T47D (cell line): ENCODE measurements around the gene ACMSD.
A peak's percentile ranks its signal among the peaks of the same experiment; 100 is the strongest.
"Not testable (repeated sequence)": the region's sequence is repeated elsewhere in the genome, so short reads cannot be mapped to it uniquely, and the experiment has no call there.

Source experiments
- DNase-seq, 2 experiments: peaks; one replicate each; pipeline versions ENCODE4 v3.0.0 to v3.0.0-alpha.2; 2011 to 2012; ENCODE audit warnings: low read depth in 1 of 2, low spot score in 1 of 2
- JUND ChIP-seq: IDR thresholded peaks from 2 replicates; pipeline ENCODE4 v1.6.1; 2012; ENCODE audit warnings: low read depth
- in situ Hi-C: cut with HindIII; loops from 2 replicates; pipeline ENCODE4 v1.10.0; 2016; ENCODE audit warnings: low sequenced_read_pairs, low pct_unique_long_range_greater_than_20kb

Gene ACMSD

DNA sequence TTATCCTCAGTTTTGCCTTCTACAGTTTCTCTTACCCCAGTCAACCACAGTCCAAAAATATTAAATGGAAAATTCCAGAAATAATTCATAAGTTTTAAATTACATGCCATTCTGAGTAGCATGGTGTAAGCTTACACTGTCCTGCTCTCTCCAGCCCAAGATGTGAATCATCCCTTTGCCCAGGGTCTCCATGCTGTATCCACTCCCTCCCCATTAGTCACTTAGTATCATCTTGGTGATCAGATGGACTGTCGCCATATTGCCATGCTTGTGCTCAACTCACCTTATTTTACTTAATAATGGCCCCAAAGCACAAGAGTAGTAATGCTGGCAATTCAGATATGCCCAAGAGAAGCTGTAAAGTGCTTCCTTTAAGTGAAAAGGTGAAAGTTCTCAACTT is 61.7 kb downstream of the ACMSD start:
- no peak for TF ChIP-seq JUND
- in situ Hi-C loops, result no loop called here
- DNase-seq, result no peak

DNA sequence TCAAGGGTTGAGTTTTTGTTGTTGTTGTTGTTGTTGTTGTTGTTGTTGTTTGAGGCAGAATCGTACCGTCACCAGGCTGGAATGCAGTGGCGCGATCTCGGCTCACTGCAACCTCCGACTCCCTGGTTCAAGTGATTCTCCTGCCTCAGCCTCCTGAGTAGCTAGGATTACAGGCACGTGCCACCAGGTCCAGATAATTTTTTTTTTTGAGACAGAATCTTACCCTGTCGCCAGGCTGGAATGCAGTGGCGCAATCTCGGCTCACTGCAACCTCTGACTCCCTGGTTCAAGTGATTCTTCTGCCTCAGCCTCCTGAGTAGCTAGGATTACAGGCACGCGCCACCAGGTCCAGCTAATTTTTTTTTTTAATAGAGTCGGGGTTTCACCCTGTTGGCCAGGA is 65.3 kb downstream of the ACMSD start:
- DNase-seq, in situ Hi-C loops: not testable (repeated sequence)

DNA sequence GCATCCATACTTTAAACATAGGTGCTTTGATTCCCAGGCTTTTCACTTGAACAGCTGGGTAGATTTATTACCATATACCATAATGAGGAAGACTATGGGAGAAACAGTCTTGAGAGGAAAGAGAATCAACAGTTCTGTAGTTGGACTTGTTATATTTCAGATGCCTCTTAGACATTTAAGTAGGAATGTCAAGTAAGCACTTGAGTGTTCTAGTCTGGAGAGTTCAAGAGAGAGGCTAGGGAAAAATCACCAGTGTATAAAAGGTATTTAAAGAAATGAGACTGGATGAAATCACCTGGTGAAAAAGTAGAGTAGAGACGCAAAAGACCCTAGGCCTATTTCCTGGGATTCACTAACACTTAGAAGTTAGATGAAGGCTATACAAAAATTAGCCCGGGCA is 66.8 kb downstream of the ACMSD start:
- no peak for TF ChIP-seq JUND
- in situ Hi-C loops, result no loop called here
- DNase-seq, result no peak

DNA sequence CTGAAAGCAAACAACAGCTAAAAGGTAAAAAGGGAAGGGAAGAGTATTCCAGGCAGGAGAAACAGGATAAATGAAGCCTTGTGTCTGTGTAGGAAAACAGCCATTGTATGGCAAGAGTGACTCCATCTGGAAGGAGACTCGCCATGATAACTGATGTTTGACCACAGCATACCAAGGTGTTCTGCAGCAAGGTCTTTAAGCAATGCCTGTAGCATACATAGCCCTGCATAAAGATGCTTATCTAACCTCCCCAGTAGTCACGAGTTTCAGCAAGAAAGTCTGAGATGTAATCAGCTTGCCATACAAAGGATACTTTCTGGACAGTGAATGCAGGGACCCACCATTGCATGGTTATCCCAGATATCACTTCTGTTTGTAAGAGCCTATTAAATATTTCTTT is 68.3 kb downstream of the ACMSD start:
- in situ Hi-C loops, result no loop called here
- no peak for DNase-seq
- TF ChIP-seq JUND, result no peak

DNA sequence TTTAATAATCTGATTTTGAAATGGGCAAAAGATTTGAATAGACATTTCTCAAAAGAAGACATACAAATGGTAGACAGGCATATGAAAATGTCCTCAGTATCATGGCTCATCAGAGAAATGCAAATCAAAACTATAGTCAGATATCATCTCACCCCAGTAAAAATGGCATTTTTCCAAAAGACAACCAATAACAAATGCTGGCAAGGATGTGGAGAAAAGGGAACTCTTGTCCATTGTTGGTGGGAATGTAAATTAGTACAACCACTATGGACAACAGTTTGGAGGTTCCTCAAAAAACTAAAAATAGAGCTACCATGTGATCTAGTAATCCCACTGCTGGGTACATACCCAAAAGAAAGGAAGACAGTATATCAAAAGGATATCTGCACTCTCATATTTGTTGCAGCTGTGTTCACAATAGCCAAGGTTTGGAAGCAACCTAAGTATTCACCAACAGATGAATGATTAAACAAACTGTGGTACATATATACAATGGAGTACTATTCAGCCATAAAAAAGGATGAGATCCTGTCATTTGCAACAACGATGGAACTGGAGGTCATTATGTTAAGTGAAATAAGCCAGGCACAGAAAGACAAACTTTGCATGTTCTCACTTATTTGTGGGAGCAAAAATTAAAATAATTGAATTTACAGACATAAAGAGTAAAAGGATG is 69.2 kb downstream of the ACMSD start:
- in situ Hi-C loops, result not testable (repeated sequence)

DNA sequence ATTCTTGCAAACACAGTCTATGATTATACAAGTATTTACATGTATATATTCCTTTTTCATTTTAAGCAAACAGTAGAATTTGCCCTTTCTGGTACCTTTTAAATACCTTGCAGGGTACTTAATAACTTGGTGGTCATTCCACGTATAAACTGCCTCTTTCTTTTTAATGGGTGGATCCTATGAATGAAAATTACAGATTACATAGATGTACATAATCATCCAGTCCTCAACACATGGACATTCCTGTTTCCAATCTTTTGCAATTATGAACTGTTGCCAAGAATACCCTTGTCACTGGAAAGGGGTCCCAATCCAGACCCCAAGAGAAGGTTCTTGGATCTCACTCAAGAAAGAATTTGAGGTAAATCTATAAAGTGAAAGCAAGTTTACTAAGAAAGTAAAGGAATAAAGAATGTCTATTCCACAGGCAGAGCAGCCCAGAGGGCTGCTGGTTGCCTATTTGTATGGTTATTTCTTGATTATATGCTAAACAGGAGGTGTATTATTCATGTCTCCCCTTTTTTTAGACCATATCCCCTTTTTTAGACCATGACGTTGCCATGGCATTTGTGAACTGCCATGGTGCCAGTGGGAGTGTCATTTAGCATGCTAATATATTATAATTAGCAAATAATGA is 72.5 kb downstream of the ACMSD start:
- in situ Hi-C loops, result no loop called here
- DNase-seq, result no peak
- TF ChIP-seq JUND, result no peak

More for the DNA sequence above, 69.2 kb downstream of the ACMSD start:
- DNase-seq, result not testable (repeated sequence)

- no peak for DNase-seq
- in situ Hi-C loops, result no loop called here
- no peak for TF ChIP-seq JUND
Observed at GRCh38 chr2:134911400-134911785, 73.0 kb downstream of the ACMSD start.

DNA sequence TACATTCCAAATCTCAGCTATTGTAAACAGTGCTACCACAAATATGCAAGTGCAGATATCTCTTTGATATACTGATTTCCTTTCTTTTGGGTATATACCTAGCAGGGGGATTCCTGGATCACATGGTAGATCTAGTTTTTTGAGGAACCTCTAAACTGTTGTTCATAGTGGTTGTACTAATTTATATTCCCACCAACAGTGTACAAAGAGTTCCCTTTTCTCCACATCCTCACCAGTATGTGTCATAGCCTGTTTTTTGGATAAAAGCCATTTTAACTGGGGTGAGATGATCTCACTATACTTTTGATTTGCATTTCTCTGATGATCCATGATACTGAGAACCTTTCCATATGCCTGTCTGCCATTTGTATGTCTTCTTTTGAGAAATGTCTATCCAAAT is 73.9 kb downstream of the ACMSD start:
- no peak for TF ChIP-seq JUND
- in situ Hi-C loops, result no loop called here
- no peak for DNase-seq

DNA sequence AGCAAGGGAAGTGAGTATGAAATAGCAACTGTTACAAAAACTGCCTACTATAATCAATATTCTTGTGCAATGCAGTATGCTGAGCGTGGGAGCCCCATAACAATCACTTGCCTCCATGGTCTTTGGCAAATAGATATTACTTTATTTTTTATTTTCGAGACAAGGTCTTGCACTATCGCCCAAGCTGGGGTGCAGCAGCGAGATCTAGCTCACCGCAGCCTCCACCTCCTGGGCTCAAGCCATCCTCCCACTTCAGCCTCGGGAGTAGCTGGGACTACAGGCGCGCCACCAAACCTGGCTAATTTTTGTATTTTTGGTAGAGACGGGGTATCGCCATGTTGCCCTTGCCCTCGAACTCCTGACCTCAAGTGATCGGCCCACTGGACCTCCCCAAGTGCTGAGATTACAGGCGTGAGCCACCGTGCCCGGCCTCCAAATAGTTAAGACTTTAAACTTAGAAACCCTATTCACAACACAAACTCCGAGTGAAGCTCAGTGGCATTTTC is 79.0 kb downstream of the ACMSD start:
- TF ChIP-seq JUND, result no peak
- in situ Hi-C loops, result no loop called here
- no peak for DNase-seq

DNA sequence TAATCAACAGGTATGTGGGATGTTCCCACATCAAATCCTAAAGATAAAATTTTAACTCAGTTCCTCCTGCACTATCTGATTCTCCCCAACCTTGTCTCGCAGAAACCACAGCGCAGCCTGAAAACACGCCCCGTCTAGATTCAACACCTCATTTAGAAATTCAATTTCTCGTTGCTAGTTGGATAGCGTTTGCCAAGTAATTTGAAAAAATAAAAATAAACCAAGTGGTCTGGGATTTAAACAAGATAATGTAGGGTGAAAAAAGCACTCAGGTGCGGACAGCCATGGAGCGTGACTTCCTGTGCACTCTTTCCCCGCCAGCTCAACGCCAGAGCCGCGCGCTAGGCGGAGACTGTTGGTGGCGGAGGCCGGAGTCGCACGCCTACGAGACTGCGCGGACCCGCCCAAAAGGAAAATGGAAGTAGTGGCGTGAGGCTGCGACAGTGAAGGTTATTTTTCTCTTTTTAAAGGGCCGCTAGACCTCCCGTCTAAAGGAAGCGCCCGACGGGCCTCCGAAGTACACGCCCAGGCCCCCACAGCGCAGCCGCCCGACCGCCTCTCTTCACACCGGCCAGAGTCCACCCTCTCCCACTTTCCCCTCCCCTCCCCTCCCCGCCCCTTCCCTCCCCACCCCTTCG is 79.6 kb downstream of the ACMSD start:
- TF ChIP-seq JUND, result no peak
- in situ Hi-C loops, result no loop called here
- no peak for DNase-seq

DNA sequence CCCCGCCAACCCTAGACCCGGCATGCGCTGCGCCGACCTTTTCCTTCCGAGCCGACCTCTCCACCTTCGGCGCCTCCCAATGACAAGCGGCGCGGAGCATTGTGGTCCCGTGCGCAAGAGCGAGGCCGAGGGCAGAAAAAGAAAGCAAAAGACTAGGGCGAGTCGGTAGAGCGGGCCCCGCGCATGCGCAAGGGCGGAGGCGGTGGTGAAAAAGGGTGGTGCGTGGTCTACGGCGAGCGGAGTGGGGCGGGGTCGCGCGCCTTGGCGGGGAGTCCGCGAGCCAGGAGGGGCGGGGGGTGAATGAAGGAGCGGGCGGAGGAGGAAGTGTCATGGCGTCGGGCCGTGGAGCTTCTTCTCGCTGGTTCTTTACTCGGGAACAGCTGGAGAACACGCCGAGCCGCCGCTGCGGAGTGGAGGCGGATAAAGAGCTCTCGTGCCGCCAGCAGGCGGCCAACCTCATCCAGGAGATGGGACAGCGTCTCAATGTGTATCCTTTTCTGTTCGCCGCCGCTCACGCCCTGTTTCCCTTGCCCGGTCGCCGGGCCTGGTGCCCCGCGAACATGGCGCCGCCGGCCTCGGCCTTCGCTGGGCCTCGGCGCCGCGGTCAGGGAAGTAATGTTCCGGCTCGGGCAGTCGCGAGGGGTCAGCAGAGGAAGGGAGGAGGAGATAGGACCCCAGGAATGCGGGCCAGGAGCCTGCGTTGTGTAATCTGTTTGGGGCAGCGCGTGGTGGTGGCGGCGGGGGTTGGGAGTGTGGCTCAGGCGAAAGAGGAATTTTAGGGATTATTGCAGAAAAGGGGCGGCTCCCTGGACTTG is 80.3 kb downstream of the ACMSD start, which contains the start of gene CCNT2:
CCNT2 (plus strand) TSS at position 297 of the 815 bp plus-strand sequence; CDS start at position 330, 33 bp downstream.
- in situ Hi-C loops, result no loop called here
- peak; percentile 87 to 99 for DNase-seq
- TF ChIP-seq JUND, result no peak

DNA sequence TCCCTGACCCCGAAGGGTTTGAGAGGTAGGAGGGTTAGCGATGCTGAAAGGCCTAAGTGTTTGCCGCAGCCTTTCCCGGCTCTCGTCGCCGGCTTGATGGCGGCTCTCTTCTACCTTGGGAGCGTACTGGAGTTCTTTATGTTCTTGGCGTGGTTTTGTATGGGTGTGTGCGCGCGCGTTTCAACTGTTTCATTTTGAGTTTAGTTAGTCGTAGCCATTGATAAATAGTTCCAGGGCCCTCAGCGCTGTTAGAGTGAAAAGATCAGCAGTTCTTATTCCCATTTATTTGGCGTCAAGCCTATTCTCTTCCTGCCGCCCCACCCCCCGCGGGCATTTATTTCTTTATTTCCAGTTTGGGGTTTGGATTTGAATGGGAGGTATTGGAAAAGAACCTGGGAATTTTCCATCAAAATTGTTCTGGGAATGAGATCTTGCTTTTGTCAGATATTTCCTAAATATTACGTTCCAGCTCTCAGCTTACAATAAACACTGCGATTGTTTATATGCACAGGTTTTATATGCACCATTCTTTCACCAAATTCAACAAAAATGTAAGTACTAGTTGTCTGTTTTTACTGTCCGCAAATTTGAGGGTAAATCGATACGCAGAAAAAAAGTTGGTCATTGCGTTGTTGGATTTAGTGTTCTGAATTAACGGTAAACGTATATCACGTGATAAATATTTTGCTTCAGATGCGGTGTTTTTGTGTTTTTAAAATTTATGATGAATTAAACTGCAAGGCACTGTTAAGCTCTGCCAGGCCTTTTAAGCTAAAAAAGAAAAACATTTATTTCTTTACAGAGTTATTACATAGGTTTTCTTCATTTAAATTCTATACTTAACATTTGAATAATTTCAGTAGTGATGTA is 81.2 kb downstream of the ACMSD start:
- DNase-seq, result peak in 1 of 2 experiments; percentile 26
- in situ Hi-C loops, result no loop called here
- TF ChIP-seq JUND, result no peak
